Upper lobe of right lung (tissue), 1 donor: ENCODE results near the gene MCC. TPM values are rescaled to one million over a fixed set of nuclear protein-coding genes. Genes with fewer than 3 reads are reported as not detected.

Experiments
- ATAC-seq: fragments of 200-7000 bp; cut with Tn5 transposase; one replicate; pipeline ENCODE4 v1.9.1; 2020; ENCODE audit warnings: mild to moderate bottlenecking, moderate library complexity
- DNase-seq: peaks from one replicate; pipeline ENCODE4 v3.0.0-alpha.2; 2020
- H3K27ac ChIP-seq: fragments of 200-600 bp; one replicate; pipeline ENCODE4 v1.8.0; 2022
- H3K27me3 ChIP-seq: fragments of 200-600 bp; one replicate; pipeline ENCODE4 v1.8.0; 2022; ENCODE audit warnings: mild to moderate bottlenecking
- H3K36me3 ChIP-seq: fragments of 200-600 bp; one replicate; pipeline ENCODE4 v1.8.0; 2022
- H3K4me1 ChIP-seq: fragments of 200-600 bp; one replicate; pipeline ENCODE4 v1.8.0; 2022
- H3K4me3 ChIP-seq: fragments of 200-600 bp; one replicate; pipeline ENCODE4 v1.8.0; 2022; ENCODE audit warnings: mild to moderate bottlenecking
- H3K9me3 ChIP-seq: fragments of 200-600 bp; one replicate; pipeline ENCODE4 v1.8.0; 2022
- intact Hi-C: fragments of 100-400 bp; cut with DNase I; formaldehyde crosslinking; loops from one replicate; pipeline ENCODE4 v1.11.0; 2022
- total RNA-seq: library from RNA; stranded (reverse); fragmentation: NEBNext Ultra II Directional; extraction: Animal tissue kit (Norgen Biotek cat#: 25700); gene quantifications from one replicate; pipeline ENCODE4 v1.2.1, GENCODE V29; 2021
- TF ChIP-seq, protein P1 (sequence below): fragments of 200-600 bp; IDR thresholded peaks from one replicate; pipeline ENCODE4 v1.8.0; 2022; ENCODE audit warnings: antibody characterized with exemption
- donor health status: DM: no; HTN: yes; CAD: no; lungs with severe emphysema.

Gene MCC
- total RNA-seq, 1 donor from 2014 or later = 18.6 TPM

DNA sequence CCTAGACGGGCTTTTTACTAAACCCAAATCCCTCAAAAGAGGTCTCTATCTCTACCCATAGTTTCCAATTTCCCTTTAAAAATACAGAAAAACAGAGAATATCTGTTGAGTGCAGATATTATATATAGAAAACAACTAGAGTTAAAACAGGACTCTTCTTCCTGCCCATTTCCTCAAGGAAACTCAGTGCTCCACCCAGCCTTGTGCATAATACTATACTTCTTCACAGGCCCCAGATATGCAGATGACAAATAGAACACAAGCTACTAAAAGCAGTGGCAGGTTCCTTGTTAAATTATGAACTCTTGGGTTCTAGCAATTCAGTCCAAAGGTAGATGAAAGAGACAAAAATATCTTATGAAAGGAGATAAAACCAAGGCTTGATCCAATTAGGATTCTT is 253.7 kb downstream of the MCC start:
- intact Hi-C loops = no loop called here
- H3K27ac ChIP-seq = no peak overlapping the region
- no peak for ATAC-seq

DNA sequence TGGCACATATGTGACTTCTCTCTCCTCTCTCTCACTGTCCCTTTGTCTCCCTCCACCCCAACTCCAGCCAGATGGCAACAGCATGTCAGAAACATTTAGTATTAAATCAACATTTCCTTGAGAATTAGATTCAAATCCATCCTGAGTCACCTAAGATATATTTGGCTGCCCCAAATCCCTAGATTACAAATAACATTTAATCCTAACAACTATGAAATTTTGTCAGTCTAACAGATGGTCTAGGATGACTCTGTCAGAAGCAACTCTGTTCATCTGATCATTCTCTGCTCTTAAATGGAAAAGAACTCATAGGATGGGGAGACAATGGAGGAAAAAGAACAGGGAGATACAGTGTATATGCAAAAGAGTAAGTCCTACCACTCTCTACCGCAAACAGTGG is 254.6 kb downstream of the MCC start:
- peak overlapping the region; percentile 30 for H3K27ac ChIP-seq
- no peaks in the 10 kb centered on the region for H3K9me3 ChIP-seq
- H3K27me3 ChIP-seq = no peaks in the 10 kb centered on the region
- no peak for DNase-seq
- no peaks in the 10 kb centered on the region for H3K36me3 ChIP-seq
- H3K4me1 ChIP-seq = peaks cover 5% of the 10 kb centered on the region
- no peak for ATAC-seq
- intact Hi-C loops = no loop called here
- TF ChIP-seq, protein P1, sequence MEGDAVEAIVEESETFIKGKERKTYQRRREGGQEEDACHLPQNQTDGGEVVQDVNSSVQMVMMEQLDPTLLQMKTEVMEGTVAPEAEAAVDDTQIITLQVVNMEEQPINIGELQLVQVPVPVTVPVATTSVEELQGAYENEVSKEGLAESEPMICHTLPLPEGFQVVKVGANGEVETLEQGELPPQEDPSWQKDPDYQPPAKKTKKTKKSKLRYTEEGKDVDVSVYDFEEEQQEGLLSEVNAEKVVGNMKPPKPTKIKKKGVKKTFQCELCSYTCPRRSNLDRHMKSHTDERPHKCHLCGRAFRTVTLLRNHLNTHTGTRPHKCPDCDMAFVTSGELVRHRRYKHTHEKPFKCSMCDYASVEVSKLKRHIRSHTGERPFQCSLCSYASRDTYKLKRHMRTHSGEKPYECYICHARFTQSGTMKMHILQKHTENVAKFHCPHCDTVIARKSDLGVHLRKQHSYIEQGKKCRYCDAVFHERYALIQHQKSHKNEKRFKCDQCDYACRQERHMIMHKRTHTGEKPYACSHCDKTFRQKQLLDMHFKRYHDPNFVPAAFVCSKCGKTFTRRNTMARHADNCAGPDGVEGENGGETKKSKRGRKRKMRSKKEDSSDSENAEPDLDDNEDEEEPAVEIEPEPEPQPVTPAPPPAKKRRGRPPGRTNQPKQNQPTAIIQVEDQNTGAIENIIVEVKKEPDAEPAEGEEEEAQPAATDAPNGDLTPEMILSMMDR = no peak
- H3K4me3 ChIP-seq = no peak overlapping the region

More for the DNA sequence above, 253.7 kb downstream of the MCC start:
- Histone ChIP-seq H3K9me3 (no peaks in the 10 kb centered on the region), H3K4me1 (peaks cover 5% of the 10 kb centered on the region), H3K4me3 (no peak overlapping the region), H3K27me3 (no peaks in the 10 kb centered on the region), H3K36me3 (no peaks in the 10 kb centered on the region)
- no peak for DNase-seq
- TF ChIP-seq, protein P1 = no peak

DNA sequence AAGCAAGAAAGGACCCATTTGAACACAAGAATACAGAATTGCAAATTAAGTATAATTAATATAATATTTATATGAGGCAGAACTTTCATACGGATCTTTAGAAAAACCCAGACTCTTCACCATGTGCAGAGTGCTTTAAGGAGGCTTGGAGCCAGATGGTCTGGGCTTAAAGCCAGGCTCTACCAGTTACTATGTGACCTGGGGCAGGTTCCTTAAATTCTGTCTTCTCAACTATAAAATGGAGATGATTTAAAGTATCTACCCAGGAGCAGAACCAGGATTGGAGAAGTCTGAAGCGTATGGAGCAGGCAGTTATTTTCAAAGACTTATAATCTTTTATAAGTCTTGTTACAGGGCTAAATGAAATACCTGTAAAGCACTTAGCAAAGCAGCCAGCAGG is 255.6 kb downstream of the MCC start:
- Histone ChIP-seq H3K4me1 (peaks cover 5% of the 10 kb centered on the region), H3K36me3 (no peaks in the 10 kb centered on the region), H3K9me3 (no peaks in the 10 kb centered on the region), H3K27ac (peak overlapping the region; percentile 4), H3K27me3 (no peaks in the 10 kb centered on the region), H3K4me3 (no peak overlapping the region)
- ATAC-seq = peak; percentile 30
- intact Hi-C loops = no loop called here
- no peak for DNase-seq
- TF ChIP-seq, protein P1 = no peak

DNA sequence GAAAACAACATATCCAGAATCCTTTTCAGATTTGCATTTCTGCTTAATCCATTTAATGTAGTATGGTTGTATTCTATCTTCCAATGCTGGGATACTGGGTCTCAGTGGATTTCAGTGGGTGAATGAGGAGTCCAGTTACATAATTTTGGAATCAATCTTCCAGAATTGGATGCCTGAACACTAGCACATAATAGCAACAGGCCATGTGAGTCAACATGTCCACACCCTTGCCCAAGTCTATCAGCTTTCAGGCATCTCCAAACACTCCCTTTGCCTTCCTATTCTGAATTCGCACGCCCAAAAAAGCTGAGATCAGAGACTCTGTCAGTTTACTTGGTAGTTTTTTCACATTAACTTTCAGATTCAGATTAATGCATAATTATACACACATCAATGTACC is 256.0 kb downstream of the MCC start:
- intact Hi-C loops = no loop called here
- no peak for ATAC-seq
- no peaks in the 10 kb centered on the region for H3K9me3 ChIP-seq
- H3K27ac ChIP-seq = peak overlapping the region; percentile 4
- DNase-seq = no peak
- H3K27me3 ChIP-seq = no peaks in the 10 kb centered on the region
- H3K36me3 ChIP-seq = no peaks in the 10 kb centered on the region
- peaks cover 5% of the 10 kb centered on the region for H3K4me1 ChIP-seq
- TF ChIP-seq, protein P1 = no peak
- no peak overlapping the region for H3K4me3 ChIP-seq

DNA sequence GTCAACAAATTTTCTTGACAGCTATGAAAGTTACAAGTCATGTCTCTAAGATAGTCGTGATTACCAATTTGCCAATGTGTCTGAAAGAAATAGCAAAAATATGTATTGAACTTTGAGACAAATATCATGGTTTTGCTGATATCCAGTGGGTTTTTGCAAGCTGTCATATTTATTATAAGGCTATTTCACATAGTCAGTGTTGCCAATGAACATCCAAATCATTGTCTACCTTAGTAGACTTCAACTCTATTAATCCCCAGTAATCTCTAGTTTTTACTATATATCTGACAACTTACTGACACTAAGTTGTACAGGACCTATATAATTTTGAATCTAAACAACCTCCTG is 256.6 kb downstream of the MCC start:
- Histone ChIP-seq H3K36me3 (no peaks in the 10 kb centered on the region), H3K4me1 (peaks cover 5% of the 10 kb centered on the region), H3K27me3 (no peaks in the 10 kb centered on the region), H3K4me3 (no peak overlapping the region), H3K27ac (no peak overlapping the region), H3K9me3 (no peaks in the 10 kb centered on the region)
- ATAC-seq (no peak), DNase-seq (no peak)
- TF ChIP-seq, protein P1 = no peak
- intact Hi-C loops = no loop called here
